G401 (cell line): Measurements from ENCODE around the gene RASSF4. TPM values are rescaled to one million over a fixed set of nuclear protein-coding genes. Genes with fewer than 3 reads are reported as not detected.
A peak's percentile ranks its signal among the peaks of the same experiment; 100 is the strongest.

Experiments used
- DNase-seq: peaks from one replicate; pipeline ENCODE4 v3.0.0-alpha.2; 2015; ENCODE audit warnings: low spot score
- in situ Hi-C: cut with HindIII; loops from 2 replicates; pipeline ENCODE4 v1.10.0; 2016; ENCODE audit warnings: low sequenced_read_pairs, mixed read lengths
- total RNA-seq: library from RNA; depleted of rRNA; stranded (reverse); fragments of >200 nt; shearing (Covaris generic); gene quantifications from 2 replicates; pipeline ENCODE4 v1.2.3, GENCODE V29; 2014

The RASSF4 gene
- total RNA-seq, 1 experiment from 2014 or later: 0.98 TPM

- in situ Hi-C loops: no loop called here
- no peak for DNase-seq
Observed at GRCh38 chr10:44926751-44927351, 32.8 kb upstream of the RASSF4 start.

- in situ Hi-C loops: no loop called here
- DNase-seq: no peak
Observed at GRCh38 chr10:44927352-44927751, 32.2 kb upstream of the RASSF4 start.

- no peak for DNase-seq
- in situ Hi-C loops: no loop called here
Observed at GRCh38 chr10:44928462-44928861, 31.1 kb upstream of the RASSF4 start.

- no peak for DNase-seq
- in situ Hi-C loops: no loop called here
Observed at GRCh38 chr10:44929356-44930255, 30.0 kb upstream of the RASSF4 start.

GRCh38 chr10:44930904-44931620 is 28.5 kb upstream of the RASSF4 start:
- in situ Hi-C loops: no loop called here

GRCh38 chr10:44931621-44932516 is 27.7 kb upstream of the RASSF4 start:
- in situ Hi-C loops: no loop called here
- no peak for DNase-seq

More at GRCh38 chr10:44930904-44931620, 28.5 kb upstream of the RASSF4 start:
- DNase-seq: no peak

GRCh38 chr10:44932517-44933450 is 26.8 kb upstream of the RASSF4 start:
- in situ Hi-C loops: no loop called here
- peak; percentile 90 for DNase-seq

GRCh38 chr10:44933451-44934321 is 25.9 kb upstream of the RASSF4 start:
- in situ Hi-C loops: no loop called here
- no peak for DNase-seq

GRCh38 chr10:44934416-44935200 is 25.0 kb upstream of the RASSF4 start:
- DNase-seq: no peak
- in situ Hi-C loops: no loop called here

GRCh38 chr10:44935201-44935965 is 24.2 kb upstream of the RASSF4 start:
- in situ Hi-C loops: no loop called here
- no peak for DNase-seq

- no peak for DNase-seq
- in situ Hi-C loops: no loop called here
Observed at GRCh38 chr10:44935966-44936295, 23.7 kb upstream of the RASSF4 start.

- DNase-seq: no peak
- in situ Hi-C loops: no loop called here
Observed at GRCh38 chr10:44936314-44936975, 23.2 kb upstream of the RASSF4 start.

- in situ Hi-C loops: no loop called here
- DNase-seq: no peak
Observed at GRCh38 chr10:44937196-44938005, 22.2 kb upstream of the RASSF4 start.

GRCh38 chr10:44938956-44939355 is 20.6 kb upstream of the RASSF4 start:
- in situ Hi-C loops: no loop called here
- DNase-seq: no peak
